Stimulated activated CD4-positive, alpha-beta T cell treated with anti-CD3 and anti-CD28 coated beads, Interleukin-4, amount 100 ng/mL, for 4 hours (primary cell): Measurements from ENCODE around the gene CCZ1.
"Not testable (repeated sequence)": the region's sequence is repeated elsewhere in the genome, so short reads cannot be mapped to it uniquely, and the experiment has no call there.

Source experiments
- DNase-seq, 2 experiments: peaks; one replicate each; pipeline ENCODE4 v3.0.0-alpha.2; 2020

The CCZ1 gene

DNA sequence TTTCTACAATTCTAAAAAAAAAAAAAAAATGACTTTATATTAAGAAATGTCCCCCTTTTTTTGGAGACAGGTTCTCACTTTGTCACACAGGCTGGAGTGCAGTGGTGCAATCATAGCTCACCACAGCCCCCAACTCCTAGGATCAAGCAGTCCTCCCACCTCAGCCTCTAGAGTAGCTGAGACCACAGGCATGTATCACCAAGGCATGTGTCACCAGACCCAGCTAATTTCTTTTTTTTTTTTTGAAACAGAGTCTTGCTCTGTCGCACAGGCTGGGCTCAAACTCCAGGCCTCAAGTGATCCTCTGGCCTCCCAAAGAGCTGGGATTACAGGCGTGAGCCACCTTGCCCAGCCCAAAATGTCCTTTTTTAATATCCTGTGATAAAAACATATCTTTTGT lies 25.6 kb downstream of the CCZ1 start:
- not testable (repeated sequence) for DNase-seq

DNA sequence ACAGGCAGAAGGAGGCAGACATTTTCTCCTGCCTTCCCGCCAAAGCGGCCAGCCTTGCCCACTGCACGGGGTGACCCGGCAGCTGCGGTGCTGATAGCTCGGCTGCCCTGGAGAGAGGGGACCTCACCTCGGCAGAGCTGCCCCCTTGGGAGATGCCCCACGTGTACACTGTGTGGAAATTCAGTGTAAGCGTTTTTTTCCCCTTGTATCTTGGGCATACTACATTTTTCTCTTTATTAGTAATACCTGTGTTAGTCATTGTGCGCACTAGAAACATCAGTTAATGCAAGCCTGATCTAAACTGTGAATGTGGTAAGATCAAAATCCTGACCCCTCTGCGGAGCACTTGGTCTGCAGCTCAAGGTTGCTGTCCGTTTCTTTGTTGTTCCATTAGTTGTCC lies 26.1 kb downstream of the CCZ1 start:
- DNase-seq: not testable (repeated sequence)

DNA sequence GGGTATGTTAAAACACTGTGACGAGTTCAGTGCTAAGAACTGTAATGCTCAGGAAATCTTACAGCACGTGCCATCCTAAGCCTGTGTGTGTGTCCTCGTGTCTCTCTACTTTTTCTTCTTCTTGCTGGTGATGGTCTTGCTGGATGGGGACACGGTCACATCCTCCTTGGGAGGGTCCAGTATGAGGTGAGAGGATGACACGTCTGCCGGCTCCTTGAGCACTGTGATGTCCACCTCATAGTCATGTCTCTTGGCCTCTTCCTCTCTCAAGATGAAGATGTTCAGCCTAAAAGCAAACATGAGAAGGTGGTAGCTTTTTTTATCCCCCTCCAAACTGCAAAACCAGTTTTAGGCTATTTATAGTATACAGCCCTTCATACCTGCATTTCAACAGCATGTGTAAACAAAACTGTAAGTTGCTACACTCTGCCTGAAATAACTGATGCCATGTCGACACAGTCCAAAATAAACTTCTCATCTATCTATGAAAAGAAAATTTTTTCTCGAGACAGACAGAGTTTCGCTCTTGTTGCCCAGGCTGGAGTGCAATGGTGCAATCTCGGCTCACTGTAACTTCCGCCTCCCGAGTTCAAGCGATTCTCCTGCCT lies 27.8 kb downstream of the CCZ1 start:
- DNase-seq: not testable (repeated sequence)

DNA sequence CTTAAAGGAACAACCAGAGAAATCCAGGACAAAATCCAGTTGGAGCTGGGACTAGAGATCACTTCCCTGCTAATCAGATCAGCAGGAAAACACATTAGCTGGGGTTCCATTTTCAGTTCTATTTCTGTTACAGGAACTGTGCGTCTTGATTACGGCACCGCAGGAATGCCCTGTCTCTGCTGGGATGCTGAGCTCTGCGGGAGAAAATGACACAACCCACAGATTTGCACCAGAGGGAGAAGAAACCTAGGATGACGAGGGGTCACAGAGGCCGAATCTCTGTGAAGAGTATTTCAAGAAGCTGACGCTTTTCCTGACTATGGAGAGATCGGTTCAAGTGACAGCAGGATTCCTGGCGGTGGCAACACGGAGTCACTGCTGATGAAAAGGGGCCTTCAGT lies 31.8 kb downstream of the CCZ1 start:
- not testable (repeated sequence) for DNase-seq

DNA sequence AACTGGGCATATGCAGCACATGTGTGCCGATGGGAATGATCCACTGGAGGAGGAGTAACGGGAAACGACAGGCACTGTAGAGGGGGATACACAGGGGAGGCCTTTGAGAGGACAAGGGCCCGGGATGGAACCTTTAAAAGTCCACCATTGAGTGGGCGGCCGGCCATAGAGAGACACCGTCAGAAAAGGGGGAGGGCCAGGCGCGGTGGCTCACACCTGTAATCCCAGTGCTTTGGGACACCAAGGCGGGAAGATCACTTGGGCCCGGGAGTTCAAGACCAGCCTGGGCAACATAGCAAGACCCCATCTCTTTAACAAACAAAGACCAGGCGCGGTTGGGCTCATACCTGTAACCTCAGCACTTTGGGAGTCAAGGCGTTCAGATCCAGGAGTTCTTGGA lies 32.7 kb downstream of the CCZ1 start:
- DNase-seq: not testable (repeated sequence)

DNA sequence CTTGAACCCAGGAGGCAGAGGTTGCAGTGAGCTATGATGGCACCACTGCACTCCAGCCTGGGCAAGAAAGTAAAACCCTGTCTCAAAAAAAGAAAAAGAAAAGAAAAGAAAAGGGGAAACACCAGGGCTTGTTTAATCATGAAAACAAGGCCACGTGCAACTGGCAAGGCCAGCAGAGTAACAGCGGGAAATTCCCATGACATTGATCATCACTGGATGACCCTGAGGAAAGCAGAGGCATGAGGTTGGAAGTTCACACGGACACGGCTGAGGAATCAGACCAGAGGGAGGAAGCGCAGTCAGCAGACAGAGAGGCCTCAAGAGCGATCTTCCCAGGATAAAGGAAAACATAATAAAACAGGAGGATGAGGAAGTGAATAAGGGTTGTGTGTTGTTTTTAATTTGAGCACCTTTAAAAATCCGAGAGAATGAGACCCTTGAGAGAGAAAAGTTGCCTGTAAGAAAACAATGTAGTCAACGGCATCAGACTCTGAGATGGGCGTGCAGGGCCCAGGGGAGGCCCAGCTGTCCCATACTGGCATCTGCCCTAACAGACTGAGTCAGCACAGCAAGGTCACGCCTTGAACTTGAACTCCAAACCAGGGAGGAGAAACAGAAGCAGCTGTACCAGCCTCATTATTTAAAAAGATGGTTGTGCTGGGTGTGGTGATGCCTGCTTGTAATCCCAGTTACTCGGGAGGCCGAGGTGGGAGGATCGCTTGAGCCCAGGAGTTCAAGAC lies 33.5 kb downstream of the CCZ1 start:
- DNase-seq: not testable (repeated sequence)

DNA sequence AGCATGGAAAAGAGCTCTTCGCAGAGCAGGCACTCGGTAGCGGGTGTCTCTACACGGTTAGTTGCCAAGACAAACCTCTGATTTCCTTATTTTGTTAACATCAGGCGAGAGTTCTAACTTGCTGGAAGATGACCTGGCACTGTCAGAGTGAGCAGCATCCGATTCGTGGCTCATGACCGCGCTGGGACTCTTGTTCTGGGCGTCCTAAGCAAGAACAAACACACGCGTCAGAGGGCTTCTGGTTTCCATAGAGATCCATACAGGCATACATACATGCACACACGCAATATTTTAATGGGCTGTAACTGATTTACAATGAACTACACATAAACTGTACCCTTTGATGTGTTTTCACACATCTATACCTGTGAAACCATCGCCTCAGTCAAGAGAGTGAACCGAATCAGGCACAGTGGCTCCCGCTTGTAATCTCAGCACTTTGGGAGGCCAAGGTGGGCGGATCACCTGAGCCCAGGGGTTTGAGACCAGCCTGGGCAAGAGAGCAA lies 36.5 kb downstream of the CCZ1 start:
- not testable (repeated sequence) for DNase-seq

DNA sequence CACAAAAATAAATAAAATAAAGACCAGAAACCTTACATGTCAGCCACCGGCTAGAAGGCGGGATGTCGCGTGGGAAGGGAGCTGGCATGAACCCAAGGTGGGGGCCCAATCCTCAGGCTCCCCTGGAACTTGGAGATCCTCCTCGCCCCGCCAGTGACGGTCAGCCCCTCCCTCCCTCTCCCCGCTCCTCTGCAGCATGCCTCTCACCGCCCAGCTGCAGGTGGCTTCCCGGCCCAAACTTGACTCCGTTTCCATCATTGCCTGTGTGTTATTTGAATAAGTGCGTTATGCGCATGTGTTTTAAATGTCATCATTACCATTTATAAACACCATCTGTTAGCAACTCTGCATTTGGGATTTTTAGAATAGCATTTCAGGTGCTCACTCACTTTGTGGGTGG lies 64.7 kb downstream of the CCZ1 start:
- DNase-seq: not testable (repeated sequence)

DNA sequence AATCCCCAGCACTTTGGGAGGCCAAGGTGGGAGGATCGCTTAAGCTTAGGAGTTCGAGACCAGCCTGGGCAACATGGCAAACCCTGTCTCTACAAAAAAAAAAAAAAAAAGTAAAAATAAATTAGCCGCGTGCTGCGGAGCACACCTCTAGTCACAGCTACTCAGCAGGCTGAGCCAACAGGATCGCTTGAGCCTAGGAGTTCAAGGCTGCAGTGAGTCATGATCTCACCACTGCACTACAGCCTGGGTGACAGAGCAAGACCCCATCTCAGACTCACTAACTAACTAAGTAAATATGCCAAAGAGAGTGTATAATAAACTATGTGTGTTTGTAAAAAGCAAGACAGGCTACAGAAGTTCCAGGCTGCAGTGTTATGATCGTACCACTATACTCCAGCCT lies 65.3 kb downstream of the CCZ1 start:
- DNase-seq: not testable (repeated sequence)

DNA sequence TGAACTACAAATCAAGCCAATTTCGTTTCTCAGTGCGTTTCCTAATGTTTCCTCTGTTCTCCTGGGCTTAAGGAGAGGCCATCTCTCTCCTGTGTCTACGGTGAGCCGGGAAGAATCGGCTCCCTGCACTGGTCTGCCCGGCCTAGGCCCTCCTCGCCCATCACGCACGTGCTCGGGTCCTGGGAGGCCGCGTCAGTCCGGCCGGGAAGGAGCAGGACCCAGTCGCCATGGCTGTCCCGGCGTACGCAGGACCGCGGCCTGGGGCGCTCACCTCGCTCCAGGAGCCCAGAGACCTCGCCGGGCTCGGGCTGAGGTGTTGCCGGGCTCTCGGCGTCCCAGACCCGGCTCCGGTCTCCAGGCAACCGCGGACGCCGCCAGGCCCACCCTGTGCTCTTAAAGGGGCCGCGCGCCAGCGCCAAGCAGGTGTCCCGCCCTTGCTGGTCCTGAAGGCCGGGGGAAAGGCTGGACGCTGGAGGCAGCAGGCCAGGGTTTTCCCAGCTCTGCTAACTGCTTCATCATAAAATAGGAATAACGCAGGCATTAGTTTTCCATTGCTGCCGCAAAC lies 71.9 kb downstream of the CCZ1 start, which contains the start of gene RSPH10B:
TSS of gene RSPH10B (minus strand) at position 343 of the 565 bp plus-strand sequence. CDS start 3,573 bp downstream, outside the sequence.
- not testable (repeated sequence) for DNase-seq

DNA sequence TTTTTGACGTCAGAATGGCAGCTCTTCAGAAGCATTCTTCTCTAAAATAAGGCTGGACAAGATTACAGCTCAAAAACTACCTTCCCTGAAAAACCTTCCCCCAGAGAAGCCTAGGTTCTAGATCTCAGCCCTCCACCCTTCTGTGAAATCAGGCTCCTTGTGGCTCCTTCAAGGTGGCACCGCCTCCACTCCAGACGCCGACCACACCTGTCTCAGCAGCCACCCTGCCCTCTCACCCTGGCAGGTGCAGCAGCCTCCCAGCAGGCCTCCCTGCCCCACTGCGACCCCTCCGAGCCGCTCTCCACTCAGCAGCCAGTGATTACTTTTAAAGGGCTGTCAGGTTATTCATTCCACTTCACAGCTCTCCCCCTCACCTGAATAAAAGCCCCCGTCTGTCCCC lies 75.0 kb downstream of the CCZ1 start:
- DNase-seq: not testable (repeated sequence)
